HEK293T (cell line): ENCODE data around the gene IL20.

Experiments used
- BHLHE40 ChIP-seq: fragments of 450-650 bp; IDR thresholded peaks from 2 replicates; pipeline ENCODE4 v1.6.1; 2016; ENCODE audit warnings: mild to moderate bottlenecking, moderate library complexity, borderline replicate concordance
- ELF4 ChIP-seq: fragments of 450-650 bp; IDR thresholded peaks from 2 replicates; pipeline ENCODE4 v1.6.1; 2017; ENCODE audit warnings: antibody characterized with exemption
- FOXA1 ChIP-seq: fragments of 450-650 bp; IDR thresholded peaks from 2 replicates; pipeline ENCODE4 v1.6.1; 2016; ENCODE audit warnings: mild to moderate bottlenecking
- FOXK2 ChIP-seq: fragments of 450-650 bp; IDR thresholded peaks from 2 replicates; pipeline ENCODE4 v1.6.1; 2016; ENCODE audit warnings: mild to moderate bottlenecking
- FOXM1 ChIP-seq: fragments of 450-650 bp; IDR thresholded peaks from 2 replicates; pipeline ENCODE4 v1.6.1; 2017; ENCODE audit warnings: mild to moderate bottlenecking, borderline replicate concordance
- HDGF ChIP-seq: fragments of 450-650 bp; IDR thresholded peaks from 2 replicates; pipeline ENCODE4 v1.6.1; 2017; ENCODE audit warnings: antibody characterized with exemption, borderline replicate concordance
- L3MBTL2 ChIP-seq: fragments of 450-650 bp; conservative IDR thresholded peaks from 2 replicates; pipeline ENCODE4 v1.6.1; 2016; ENCODE audit warnings: mild to moderate bottlenecking
- NFRKB ChIP-seq: fragments of 450-650 bp; IDR thresholded peaks from 2 replicates; pipeline ENCODE4 v1.6.1; 2016; ENCODE audit warnings: mild to moderate bottlenecking, moderate library complexity
- PKNOX1 ChIP-seq: fragments of 450-650 bp; IDR thresholded peaks from 2 replicates; pipeline ENCODE4 v1.6.1; 2016
- SP1 ChIP-seq: fragments of 450-650 bp; IDR thresholded peaks from 2 replicates; pipeline ENCODE4 v1.6.1; 2017
- SUZ12 ChIP-seq: fragments of 450-650 bp; IDR thresholded peaks from 2 replicates; pipeline ENCODE4 v1.6.1; 2016; ENCODE audit warnings: mild to moderate bottlenecking
- TARDBP ChIP-seq: fragments of 450-650 bp; IDR thresholded peaks from 2 replicates; pipeline ENCODE4 v1.6.1; 2016
- ZNF384 ChIP-seq: fragments of 450-650 bp; IDR thresholded peaks from 2 replicates; pipeline ENCODE4 v1.6.1; 2016

GRCh38 chr1:206847946-206848345 is 17.5 kb upstream of the IL20 start:
- TF ChIP-seq L3MBTL2, result no peak
- no peak for TF ChIP-seq HDGF
- no peak for TF ChIP-seq SUZ12
- no peak for TF ChIP-seq ZNF384
- TF ChIP-seq ELF4, result no peak
- TF ChIP-seq PKNOX1, result no peak
- no peak for TF ChIP-seq FOXM1
- TF ChIP-seq SP1, result no peak
- TF ChIP-seq BHLHE40, result no peak
- TF ChIP-seq FOXK2, result no peak
- no peak for TF ChIP-seq FOXA1
- no peak for TF ChIP-seq NFRKB
- TF ChIP-seq TARDBP, result no peak
